Left lung (tissue), 10 donors: ENCODE results near the gene CFAP210. TPM values are rescaled to one million over a fixed set of nuclear protein-coding genes. Genes with fewer than 3 reads are reported as not detected.
A peak's percentile ranks its signal among the peaks of the same experiment; 100 is the strongest.

Experiments used
- ATAC-seq: fragments of 200-7000 bp; cut with Tn5 transposase; one replicate; pipeline ENCODE4 v1.9.1; 2020; ENCODE audit warnings: moderate library complexity
- DNase-seq, 4 donors: peaks; one replicate each; pipeline ENCODE4 v3.0.0-alpha.2; 2013 to 2020
- H3K27ac ChIP-seq, 2 donors: fragments of 200-600 bp; sonication (generic) in 1 of 2; one replicate each; pipeline versions ENCODE4 v1.5.0 to v1.8.0; 2020 to 2021
- H3K27me3 ChIP-seq, 2 donors: fragments of 200-600 bp; sonication (generic) in 1 of 2; one replicate each; pipeline versions ENCODE4 v1.5.0 to v1.8.0; 2020 to 2021
- H3K36me3 ChIP-seq, 2 donors: fragments of 200-600 bp; sonication (generic) in 1 of 2; one replicate each; pipeline versions ENCODE4 v1.5.0 to v1.8.0; 2020 to 2021
- H3K4me1 ChIP-seq, 2 donors: fragments of 200-600 bp; one replicate each; pipeline ENCODE4 v1.8.0; 2021
- H3K4me3 ChIP-seq, 2 donors: fragments of 200-600 bp; sonication (generic) in 1 of 2; one replicate each; pipeline versions ENCODE4 v1.5.0 to v1.8.0; 2020 to 2021; ENCODE audit warnings: mild to moderate bottlenecking in 1 of 2
- H3K9me3 ChIP-seq, 2 donors: fragments of 200-600 bp; sonication (generic) in 1 of 2; one replicate each; pipeline versions ENCODE4 v1.5.0 to v1.8.0; 2020 to 2021
- intact Hi-C, 2 donors: fragments of 100-400 bp; cut with DNase I; formaldehyde crosslinking; loops; one replicate each; pipeline versions ENCODE4 v1.11.2 to v1.14.2; 2022
- polyA plus RNA-seq, 6 donors: library from polyadenylated mRNA; unstranded; fragments of 120-200 nt; gene quantifications; one replicate each; pipeline ENCODE4 v1.2.1, GENCODE V29; 2013; ENCODE audit not compliant: insufficient read length in 6 of 6
- total RNA-seq, 2 donors: library from RNA; stranded (reverse); fragmentation: NEBNext Ultra II Directional; extraction: Animal tissue kit (Norgen Biotek cat#: 25700); gene quantifications; one replicate each; pipeline ENCODE4 v1.2.1, GENCODE V29; 2021
- TF ChIP-seq, protein P1 (sequence below), 2 donors: fragments of 200-600 bp; sonication (generic) in 1 of 2; IDR thresholded peaks; one replicate each; pipeline versions ENCODE4 v1.5.0 to v1.8.0; 2021; ENCODE audit warnings: antibody characterized with exemption in 2 of 2
- donor health status: DM: no; HTN: yes; CAD: no.
- donor health status: DM: no; HTN: no; CAD: no.

Gene CFAP210
- total and polyA plus RNA-seq, 8 donors, result 0.68 to 4.0 (median 2.2) TPM; not detected in 1

DNA sequence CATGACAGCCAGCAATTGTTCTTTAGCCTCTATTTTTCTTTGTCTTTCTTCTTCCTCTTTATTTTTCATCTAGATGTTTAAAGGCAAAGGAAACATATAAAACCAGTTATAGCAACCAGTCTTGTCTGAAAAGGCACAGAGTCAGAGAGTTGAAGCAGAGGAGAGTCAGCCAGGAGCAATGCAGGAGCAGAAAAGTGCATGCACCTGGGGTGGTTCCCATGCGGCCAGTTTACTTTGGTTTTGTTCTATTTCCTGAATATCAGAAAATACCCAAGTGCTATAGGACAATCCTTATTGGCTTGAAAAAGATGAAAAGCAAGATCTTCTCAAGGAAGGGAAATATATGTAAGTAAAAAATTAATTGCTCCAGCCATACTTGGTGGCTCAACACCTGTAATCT lies 44.9 kb downstream of the CFAP210 start:
- H3K27ac ChIP-seq, result no peak overlapping the region
- TF ChIP-seq, protein P1, sequence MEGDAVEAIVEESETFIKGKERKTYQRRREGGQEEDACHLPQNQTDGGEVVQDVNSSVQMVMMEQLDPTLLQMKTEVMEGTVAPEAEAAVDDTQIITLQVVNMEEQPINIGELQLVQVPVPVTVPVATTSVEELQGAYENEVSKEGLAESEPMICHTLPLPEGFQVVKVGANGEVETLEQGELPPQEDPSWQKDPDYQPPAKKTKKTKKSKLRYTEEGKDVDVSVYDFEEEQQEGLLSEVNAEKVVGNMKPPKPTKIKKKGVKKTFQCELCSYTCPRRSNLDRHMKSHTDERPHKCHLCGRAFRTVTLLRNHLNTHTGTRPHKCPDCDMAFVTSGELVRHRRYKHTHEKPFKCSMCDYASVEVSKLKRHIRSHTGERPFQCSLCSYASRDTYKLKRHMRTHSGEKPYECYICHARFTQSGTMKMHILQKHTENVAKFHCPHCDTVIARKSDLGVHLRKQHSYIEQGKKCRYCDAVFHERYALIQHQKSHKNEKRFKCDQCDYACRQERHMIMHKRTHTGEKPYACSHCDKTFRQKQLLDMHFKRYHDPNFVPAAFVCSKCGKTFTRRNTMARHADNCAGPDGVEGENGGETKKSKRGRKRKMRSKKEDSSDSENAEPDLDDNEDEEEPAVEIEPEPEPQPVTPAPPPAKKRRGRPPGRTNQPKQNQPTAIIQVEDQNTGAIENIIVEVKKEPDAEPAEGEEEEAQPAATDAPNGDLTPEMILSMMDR (IDR thresholded peaks at IDR 0.05), result no peak
- intact Hi-C loops, result no loop called here
- DNase-seq, result no peak
- H3K4me3 ChIP-seq, result no peak overlapping the region
- H3K9me3 ChIP-seq, result no peaks in the 10 kb centered on the region
- H3K36me3 ChIP-seq, result no peaks in the 10 kb centered on the region
- ATAC-seq, result no peak
- H3K4me1 ChIP-seq, result no peaks in the 10 kb centered on the region
- no peaks in the 10 kb centered on the region for H3K27me3 ChIP-seq

DNA sequence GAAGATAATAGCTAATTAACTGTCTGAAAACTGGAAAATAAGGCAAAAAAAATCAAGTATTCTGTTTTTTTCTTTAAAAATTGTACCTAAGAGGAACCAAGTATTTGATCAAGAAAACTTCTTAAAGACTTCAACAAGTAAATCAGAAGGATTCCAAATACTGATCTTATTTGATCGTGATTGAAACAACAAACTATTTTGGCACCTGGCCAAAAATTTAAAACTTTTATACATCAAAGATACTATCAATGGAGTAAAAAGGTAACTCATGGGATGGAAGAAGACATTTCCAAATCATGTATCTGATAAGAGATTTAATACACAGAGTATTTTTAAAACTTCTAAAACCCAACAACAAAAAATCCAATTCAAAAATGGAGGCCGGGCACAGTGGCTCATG lies 46.7 kb downstream of the CFAP210 start:
- H3K4me1 ChIP-seq, result no peaks in the 10 kb centered on the region
- TF ChIP-seq, protein P1 (IDR thresholded peaks at IDR 0.05), result no peak
- no peaks in the 10 kb centered on the region for H3K36me3 ChIP-seq
- intact Hi-C loops, result no loop called here
- H3K27me3 ChIP-seq, result no peaks in the 10 kb centered on the region
- no peak overlapping the region for H3K4me3 ChIP-seq
- DNase-seq (no peak), ATAC-seq (no peak)
- H3K27ac ChIP-seq, result no peak overlapping the region
- no peaks in the 10 kb centered on the region for H3K9me3 ChIP-seq

DNA sequence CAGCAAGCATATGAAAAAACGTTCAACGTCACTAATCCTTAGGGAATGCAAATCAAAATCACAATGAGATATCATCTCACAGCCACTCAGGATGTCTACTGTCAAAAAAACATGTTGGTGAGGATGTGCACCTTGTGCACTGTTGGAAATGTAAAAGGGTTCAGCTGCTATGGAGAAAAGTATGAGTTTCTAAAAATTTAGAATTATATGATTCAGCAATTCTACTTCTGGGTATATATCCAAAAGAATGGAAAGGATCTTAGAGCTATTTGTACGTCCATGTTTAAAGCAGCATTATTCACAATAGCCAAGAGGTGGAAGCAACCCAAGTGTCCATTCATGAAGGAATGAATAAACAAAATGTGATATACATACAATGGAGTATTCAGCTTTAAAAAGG lies 50.0 kb downstream of the CFAP210 start:
- TF ChIP-seq, protein P1 (IDR thresholded peaks at IDR 0.05), result no peak
- no peak for DNase-seq
- Histone ChIP-seq H3K27me3 (no peaks in the 10 kb centered on the region), H3K4me1 (no peaks in the 10 kb centered on the region), H3K27ac (no peak overlapping the region), H3K4me3 (no peak overlapping the region), H3K36me3 (no peaks in the 10 kb centered on the region), H3K9me3 (no peaks in the 10 kb centered on the region)
- no peak for ATAC-seq
- intact Hi-C loops, result no loop called here

DNA sequence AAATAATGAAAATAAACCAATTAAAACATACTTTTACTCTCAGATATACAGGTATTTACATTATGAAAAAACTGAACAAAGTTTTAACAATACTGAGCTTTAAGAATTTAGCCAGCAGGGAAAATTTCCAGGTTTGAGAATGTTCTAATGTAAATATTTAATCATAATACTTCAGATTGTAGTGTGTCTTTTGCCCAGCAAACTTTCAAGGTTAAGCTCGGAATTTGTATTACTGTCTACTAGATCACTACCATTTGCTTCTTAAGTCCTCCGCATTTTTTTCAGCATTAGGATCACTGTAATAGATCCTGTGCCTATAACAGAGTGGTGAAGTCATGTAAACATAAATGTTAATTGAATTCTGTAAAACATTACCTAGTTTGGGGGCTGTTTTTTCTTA lies 52.7 kb downstream of the CFAP210 start:
- Histone ChIP-seq H3K4me3 (no peak overlapping the region), H3K27me3 (no peaks in the 10 kb centered on the region), H3K36me3 (peaks cover 0 to 17% of the 10 kb centered on the region in 2 donors), H3K27ac (no peak overlapping the region), H3K4me1 (no peaks in the 10 kb centered on the region), H3K9me3 (no peaks in the 10 kb centered on the region)
- peak; percentile 57 for ATAC-seq
- intact Hi-C loops, result no loop called here
- TF ChIP-seq, protein P1 (IDR thresholded peaks at IDR 0.05), result no peak
- no peak for DNase-seq

DNA sequence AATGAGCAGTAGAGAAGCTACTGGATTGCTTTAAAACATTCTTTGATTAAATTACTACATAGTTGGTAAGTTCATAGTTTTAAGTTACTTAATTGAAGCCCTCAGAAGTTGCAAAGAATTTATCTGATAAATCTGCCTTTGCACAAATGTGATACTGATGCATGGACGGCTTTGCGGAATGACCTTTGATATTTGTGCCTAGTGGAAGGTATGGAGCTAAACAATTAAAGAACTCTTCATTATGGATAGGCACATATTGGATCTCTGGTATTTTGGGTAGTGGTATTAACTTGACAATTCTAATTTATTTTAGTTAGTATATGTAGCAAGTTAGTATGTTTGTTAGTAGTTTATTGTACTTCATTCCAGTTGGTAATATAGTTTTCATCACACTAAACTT lies 54.1 kb downstream of the CFAP210 start:
- Histone ChIP-seq H3K27me3 (no peaks in the 10 kb centered on the region), H3K36me3 (peaks cover 0 to 30% of the 10 kb centered on the region in 2 donors)
- intact Hi-C loops, result no loop called here

More for the DNA sequence above, 54.1 kb downstream of the CFAP210 start:
- DNase-seq, result no peak
- H3K27ac ChIP-seq, result no peak overlapping the region
- TF ChIP-seq, protein P1 (IDR thresholded peaks at IDR 0.05), result no peak
- H3K9me3 ChIP-seq, result no peaks in the 10 kb centered on the region
- ATAC-seq, result no peak
- no peak overlapping the region for H3K4me3 ChIP-seq
- no peaks in the 10 kb centered on the region for H3K4me1 ChIP-seq
